Stimulated activated CD8-positive, alpha-beta memory T cell treated with anti-CD3 and anti-CD28 coated beads, Interleukin-12 subunit alpha, Interleukin-12 subunit beta, amount 100 ng/mL, for 1 hour (primary cell): ENCODE measurements around the gene PROS1.
"Not testable (repeated sequence)": the region's sequence is repeated elsewhere in the genome, so short reads cannot be mapped to it uniquely, and the experiment has no call there.

Experiments used
- DNase-seq: peaks from one replicate; pipeline ENCODE4 v3.0.0-alpha.2; 2020; ENCODE audit warnings: low read depth

PROS1 gene

GRCh38 chr3:93969443-93969842, 4.3 kb downstream of the PROS1 start:
- no peak for DNase-seq

GRCh38 chr3:93965106-93965505, 8.6 kb downstream of the PROS1 start:
- DNase-seq = not testable (repeated sequence)

GRCh38 chr3:93962798-93963197, 10.9 kb downstream of the PROS1 start:
- DNase-seq = no peak

GRCh38 chr3:93961489-93961888, 12.2 kb downstream of the PROS1 start:
- DNase-seq = no peak

GRCh38 chr3:93961026-93961425, 12.7 kb downstream of the PROS1 start:
- DNase-seq = no peak

- DNase-seq = not testable (repeated sequence)
Observed at GRCh38 chr3:93949958-93950357, 23.7 kb downstream of the PROS1 start.

- DNase-seq = not testable (repeated sequence)
Observed at GRCh38 chr3:93937485-93937884, 36.2 kb downstream of the PROS1 start.

- no peak for DNase-seq
Observed at GRCh38 chr3:93936549-93936948, 37.1 kb downstream of the PROS1 start.

GRCh38 chr3:93934366-93935046, 39.2 kb downstream of the PROS1 start:
- DNase-seq = no peak

GRCh38 chr3:93931597-93932229, 42.0 kb downstream of the PROS1 start:
- no peak for DNase-seq

GRCh38 chr3:93930041-93930440, 43.7 kb downstream of the PROS1 start:
- DNase-seq = no peak

- DNase-seq = no peak
Observed at GRCh38 chr3:93926789-93927188, 46.9 kb downstream of the PROS1 start.

GRCh38 chr3:93924491-93924890, 49.2 kb downstream of the PROS1 start:
- DNase-seq = no peak

- no peak for DNase-seq
Observed at GRCh38 chr3:93923006-93923405, 50.7 kb downstream of the PROS1 start.

GRCh38 chr3:93917546-93918029, 56.1 kb downstream of the PROS1 start:
- DNase-seq = not testable (repeated sequence)

- not testable (repeated sequence) for DNase-seq
Observed at GRCh38 chr3:93913623-93914022, 60.1 kb downstream of the PROS1 start.

GRCh38 chr3:93911206-93911605, 62.5 kb downstream of the PROS1 start:
- DNase-seq = no peak

GRCh38 chr3:93910097-93910496, 63.6 kb downstream of the PROS1 start:
- no peak for DNase-seq

- DNase-seq = no peak
Observed at GRCh38 chr3:93907132-93907531, 66.6 kb downstream of the PROS1 start.

GRCh38 chr3:93906245-93906644, 67.5 kb downstream of the PROS1 start:
- no peak for DNase-seq

GRCh38 chr3:93904568-93904967, 69.1 kb downstream of the PROS1 start:
- DNase-seq = no peak

GRCh38 chr3:93878250-93879017, 95.3 kb downstream of the PROS1 start:
- DNase-seq = not testable (repeated sequence)

GRCh38 chr3:93877427-93877826, 96.3 kb downstream of the PROS1 start:
- DNase-seq = not testable (repeated sequence)
